ENCODE measurements around the gene HAPLN1.

Gene HAPLN1

GRCh38 chr5:83701886-83702285 lies 18.8 kb downstream of the HAPLN1 start:
- Histone ChIP-seq H3K36me3 (ENCODE audit: control insufficient read depth in 1 of 2, insufficient read depth in 2 of 2, low read length in 2 of 2) (no peaks in the 10 kb centered on the region), H3K9me3 (ENCODE audit: insufficient read depth, low read depth, low read length) (no peaks in the 10 kb centered on the region), H3K4me3 (ENCODE audit: low read depth, low read length) (no peak overlapping the region)

GRCh38 chr5:83689881-83690280 lies 30.8 kb downstream of the HAPLN1 start:
- H2AFZ ChIP-seq (ENCODE audit: insufficient read depth, low read length, poor library complexity): no peak overlapping the region
- H3K9me3 ChIP-seq (ENCODE audit: insufficient read depth, low read depth, low read length): no peaks in the 10 kb centered on the region
- H4K8ac ChIP-seq (ENCODE audit: low read depth, low read length): no peak overlapping the region
- H3K14ac ChIP-seq (ENCODE audit: low read length): no peak overlapping the region
- no peaks in the 10 kb centered on the region for H3K79me1 ChIP-seq (ENCODE audit: low read length)
- H3K36me3 ChIP-seq (ENCODE audit: control insufficient read depth in 1 of 2, insufficient read depth in 2 of 2, low read length in 2 of 2): no peaks in the 10 kb centered on the region
- H2BK12ac ChIP-seq (ENCODE audit: low read length): no peak overlapping the region
- no peak overlapping the region for H3K4me3 ChIP-seq (ENCODE audit: low read depth, low read length)
- no peak overlapping the region for H3K23ac ChIP-seq (ENCODE audit: low read length)
- no peak overlapping the region for H2BK5ac ChIP-seq (ENCODE audit: low read depth, low read length, poor library complexity)
- H4K12ac ChIP-seq (ENCODE audit: low read depth, low read length): no peak overlapping the region
- H3K79me2 ChIP-seq (ENCODE audit: control insufficient read depth, insufficient read depth, low read length, poor library complexity): no peaks in the 10 kb centered on the region
- H3K18ac ChIP-seq (ENCODE audit: low read length): no peak overlapping the region
- H2AK5ac ChIP-seq (ENCODE audit: low read length): no peak overlapping the region
- no peak overlapping the region for H2BK120ac ChIP-seq (ENCODE audit: insufficient read depth, low read length, poor library complexity)
- DNase-seq: no peak
- H3K4ac ChIP-seq (ENCODE audit: low read depth, low read length): no peak overlapping the region
- no peaks in the 10 kb centered on the region for H3K4me1 ChIP-seq (ENCODE audit: control insufficient read depth in 1 of 2, insufficient read depth in 2 of 2, low read length in 2 of 2)
- H3K4me2 ChIP-seq (ENCODE audit: low read length): no peak overlapping the region
- H3K27ac ChIP-seq (ENCODE audit: low read depth, low read length): no peak overlapping the region
- no CpG with 5 or more reads among the region's 1 CpG for WGBS (ENCODE audit: extremely low coverage, insufficient coverage, insufficient read length)
- H3K9ac ChIP-seq (ENCODE audit: low read length): no peak overlapping the region
- no peaks in the 10 kb centered on the region for H3K27me3 ChIP-seq (ENCODE audit: insufficient read depth, low read length)
- H4K91ac ChIP-seq (ENCODE audit: low read depth, low read length): no peak overlapping the region

More at GRCh38 chr5:83701886-83702285, 18.8 kb downstream of the HAPLN1 start:
- Histone ChIP-seq H4K12ac (ENCODE audit: low read depth, low read length) (no peak overlapping the region), H3K18ac (ENCODE audit: low read length) (no peak overlapping the region), H3K79me2 (ENCODE audit: control insufficient read depth, insufficient read depth, low read length, poor library complexity) (no peaks in the 10 kb centered on the region), H4K8ac (ENCODE audit: low read depth, low read length) (no peak overlapping the region), H2AFZ (ENCODE audit: insufficient read depth, low read length, poor library complexity) (no peak overlapping the region), H3K27me3 (ENCODE audit: insufficient read depth, low read length) (no peaks in the 10 kb centered on the region), H4K91ac (ENCODE audit: low read depth, low read length) (no peak overlapping the region), H2AK5ac (ENCODE audit: low read length) (no peak overlapping the region), H3K4me2 (ENCODE audit: low read length) (no peak overlapping the region), H2BK5ac (ENCODE audit: low read depth, low read length, poor library complexity) (no peak overlapping the region), H3K79me1 (ENCODE audit: low read length) (no peaks in the 10 kb centered on the region), H3K4me1 (ENCODE audit: control insufficient read depth in 1 of 2, insufficient read depth in 2 of 2, low read length in 2 of 2) (no peaks in the 10 kb centered on the region), H3K27ac (ENCODE audit: low read depth, low read length) (no peak overlapping the region), H3K14ac (ENCODE audit: low read length) (no peak overlapping the region), H3K4ac (ENCODE audit: low read depth, low read length) (no peak overlapping the region), H2BK120ac (ENCODE audit: insufficient read depth, low read length, poor library complexity) (no peak overlapping the region), H2BK12ac (ENCODE audit: low read length) (no peak overlapping the region), H3K9ac (ENCODE audit: low read length) (no peak overlapping the region), H3K23ac (ENCODE audit: low read length) (no peak overlapping the region)
- DNase-seq: no peak
- WGBS (ENCODE audit: extremely low coverage, insufficient coverage, insufficient read length): no CpG with 5 or more reads among the region's 6 CpGs

DNA sequence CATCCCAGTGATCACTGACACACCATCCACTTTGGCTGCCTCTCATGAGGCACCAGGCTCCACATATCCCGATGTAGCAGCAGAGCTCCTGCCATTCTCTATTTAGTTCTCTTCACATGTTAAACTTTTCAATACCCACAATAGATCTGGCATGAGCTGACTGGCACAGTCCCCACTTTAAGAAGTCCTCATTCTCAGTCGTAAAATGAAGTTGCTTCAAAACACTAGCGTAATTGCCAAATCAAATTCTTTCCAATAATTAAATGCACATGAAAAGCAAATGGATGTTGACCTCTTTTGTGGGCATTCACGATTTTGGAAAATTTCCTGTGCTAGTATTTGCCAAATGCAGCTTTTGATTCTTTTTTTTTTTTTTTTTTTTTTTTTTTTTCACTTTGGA lies 32.4 kb downstream of the HAPLN1 start:
- Histone ChIP-seq H3K4me2 (ENCODE audit: low read length) (no peak overlapping the region), H3K36me3 (ENCODE audit: control insufficient read depth in 1 of 2, insufficient read depth in 2 of 2, low read length in 2 of 2) (no peaks in the 10 kb centered on the region), H3K23ac (ENCODE audit: low read length) (no peak overlapping the region), H3K9ac (ENCODE audit: low read length) (no peak overlapping the region), H3K4me3 (ENCODE audit: low read depth, low read length) (no peak overlapping the region), H3K79me1 (ENCODE audit: low read length) (no peaks in the 10 kb centered on the region), H3K27ac (ENCODE audit: low read depth, low read length) (no peak overlapping the region), H2BK12ac (ENCODE audit: low read length) (no peak overlapping the region), H3K27me3 (ENCODE audit: insufficient read depth, low read length) (no peaks in the 10 kb centered on the region), H4K12ac (ENCODE audit: low read depth, low read length) (no peak overlapping the region), H3K18ac (ENCODE audit: low read length) (no peak overlapping the region), H3K9me3 (ENCODE audit: insufficient read depth, low read depth, low read length) (no peaks in the 10 kb centered on the region), H3K4me1 (ENCODE audit: control insufficient read depth in 1 of 2, insufficient read depth in 2 of 2, low read length in 2 of 2) (no peaks in the 10 kb centered on the region), H2BK120ac (ENCODE audit: insufficient read depth, low read length, poor library complexity) (no peak overlapping the region), H3K4ac (ENCODE audit: low read depth, low read length) (no peak overlapping the region), H3K14ac (ENCODE audit: low read length) (no peak overlapping the region), H3K79me2 (ENCODE audit: control insufficient read depth, insufficient read depth, low read length, poor library complexity) (no peaks in the 10 kb centered on the region), H2AFZ (ENCODE audit: insufficient read depth, low read length, poor library complexity) (no peak overlapping the region), H2AK5ac (ENCODE audit: low read length) (no peak overlapping the region), H4K8ac (ENCODE audit: low read depth, low read length) (no peak overlapping the region), H4K91ac (ENCODE audit: low read depth, low read length) (no peak overlapping the region), H2BK5ac (ENCODE audit: low read depth, low read length, poor library complexity) (no peak overlapping the region)
- no peak for DNase-seq
- no CpG with 5 or more reads among the region's 4 CpGs for WGBS (ENCODE audit: extremely low coverage, insufficient coverage, insufficient read length)

- Histone ChIP-seq H3K18ac (ENCODE audit: low read length) (no peak overlapping the region), H3K4ac (ENCODE audit: low read depth, low read length) (no peak overlapping the region), H4K12ac (ENCODE audit: low read depth, low read length) (no peak overlapping the region), H2AFZ (ENCODE audit: insufficient read depth, low read length, poor library complexity) (no peak overlapping the region), H2BK120ac (ENCODE audit: insufficient read depth, low read length, poor library complexity) (no peak overlapping the region), H3K79me2 (ENCODE audit: control insufficient read depth, insufficient read depth, low read length, poor library complexity) (no peaks in the 10 kb centered on the region), H3K4me3 (ENCODE audit: low read depth, low read length) (no peak overlapping the region), H3K4me1 (ENCODE audit: control insufficient read depth in 1 of 2, insufficient read depth in 2 of 2, low read length in 2 of 2) (no peaks in the 10 kb centered on the region), H3K14ac (ENCODE audit: low read length) (no peak overlapping the region), H2AK5ac (ENCODE audit: low read length) (no peak overlapping the region), H3K27ac (ENCODE audit: low read depth, low read length) (no peak overlapping the region), H4K91ac (ENCODE audit: low read depth, low read length) (no peak overlapping the region), H2BK5ac (ENCODE audit: low read depth, low read length, poor library complexity) (no peak overlapping the region), H3K79me1 (ENCODE audit: low read length) (no peaks in the 10 kb centered on the region), H4K8ac (ENCODE audit: low read depth, low read length) (no peak overlapping the region), H3K36me3 (ENCODE audit: control insufficient read depth in 1 of 2, insufficient read depth in 2 of 2, low read length in 2 of 2) (no peaks in the 10 kb centered on the region), H3K4me2 (ENCODE audit: low read length) (no peak overlapping the region), H3K27me3 (ENCODE audit: insufficient read depth, low read length) (no peaks in the 10 kb centered on the region), H3K9ac (ENCODE audit: low read length) (no peak overlapping the region), H2BK12ac (ENCODE audit: low read length) (no peak overlapping the region), H3K9me3 (ENCODE audit: insufficient read depth, low read depth, low read length) (no peaks in the 10 kb centered on the region), H3K23ac (ENCODE audit: low read length) (no peak overlapping the region)
- no peak for DNase-seq
- no CpG with 5 or more reads among the region's 2 CpGs for WGBS (ENCODE audit: extremely low coverage, insufficient coverage, insufficient read length)
These were observed 33.5 kb downstream of the HAPLN1 start for GRCh38 chr5:83687124-83687619.

All from trophoblast cell (in vitro differentiated cells and primary cell).